Peyer's patch (tissue), 4 donors: ENCODE results near the gene GALNT17. TPM values are rescaled to one million over a fixed set of nuclear protein-coding genes. Genes with fewer than 3 reads are reported as not detected.

Experiments
- DNase-seq, 3 donors: peaks; one replicate each; pipeline ENCODE4 v3.0.0-alpha.2; 2017 to 2019
- H3K27ac ChIP-seq, 4 donors: fragments of 200-600 bp; sonication (generic); one replicate each; pipeline ENCODE4 v1.5.1; 2016 to 2019
- H3K27me3 ChIP-seq, 2 donors: fragments of 200-600 bp; sonication (generic); one replicate each; pipeline ENCODE4 v1.5.1; 2019
- H3K36me3 ChIP-seq, 3 donors: fragments of 200-600 bp; sonication (generic); one replicate each; pipeline ENCODE4 v1.5.1; 2016 to 2019
- H3K4me1 ChIP-seq, 4 donors: fragments of 200-600 bp; sonication (generic); one replicate each; pipeline ENCODE4 v1.5.1; 2016 to 2019
- H3K4me3 ChIP-seq, 4 donors: fragments of 200-600 bp; sonication (generic); 1 replicate in 3 of 4; 2 replicates in 1 of 4; pipeline ENCODE4 v1.5.1; 2016 to 2019; ENCODE audit warnings: mild to moderate bottlenecking in 1 of 4
- H3K9me3 ChIP-seq, 4 donors: fragments of 200-600 bp; sonication (generic); one replicate each; pipeline ENCODE4 v1.5.1; 2016 to 2019; ENCODE audit warnings: mild to moderate bottlenecking in 1 of 4
- CTCF ChIP-seq, 6 experiments: fragments of 450-650 bp in 4 of 6; fragments of 200-600 bp in 2 of 6; sonication (generic) in 1 of 6; IDR thresholded peaks; one replicate each; pipeline ENCODE4 v1.5.1; 2017 to 2019; ENCODE audit warnings: antibody characterized with exemption in 6 of 6, mild to moderate bottlenecking in 3 of 6, moderate library complexity in 1 of 6
- POLR2A ChIP-seq, 2 donors: fragments of 450-650 bp; IDR thresholded peaks; one replicate each; pipeline ENCODE4 v1.5.1; 2017; ENCODE audit warnings: antibody characterized with exemption in 2 of 2, mild to moderate bottlenecking in 2 of 2, moderate library complexity in 2 of 2
- total RNA-seq, 4 donors: library from RNA; depleted of rRNA; stranded (reverse); fragments of >200 nt; gene quantifications; one replicate each; pipeline ENCODE4 v1.1.0, GENCODE V29; 2016

Gene GALNT17
- total RNA-seq, 4 donors from 2014 or later: 0.88 to 17.3 (median 2.3) TPM

GRCh38 chr7:71414490-71414889 is 282.5 kb downstream of the GALNT17 start:
- Histone ChIP-seq H3K9me3 (no peaks in the 10 kb centered on the region), H3K27ac (no peak overlapping the region), H3K4me1 (no peaks in the 10 kb centered on the region), H3K4me3 (no peak overlapping the region), H3K27me3 (no peaks in the 10 kb centered on the region), H3K36me3 (no peaks in the 10 kb centered on the region)
- no peak for DNase-seq
- TF ChIP-seq CTCF (IDR thresholded peaks at IDR 0.05): no peak
- TF ChIP-seq POLR2A (IDR thresholded peaks at IDR 0.05): no peak

GRCh38 chr7:71419546-71420337 is 287.8 kb downstream of the GALNT17 start:
- Histone ChIP-seq H3K27me3 (no peaks in the 10 kb centered on the region), H3K4me1 (no peaks in the 10 kb centered on the region), H3K9me3 (no peaks in the 10 kb centered on the region), H3K27ac (no peak overlapping the region), H3K4me3 (no peak overlapping the region), H3K36me3 (no peaks in the 10 kb centered on the region)
- no peak for DNase-seq
- no peak for TF ChIP-seq POLR2A (IDR thresholded peaks at IDR 0.05)

- TF ChIP-seq POLR2A (IDR thresholded peaks at IDR 0.05) (no peak), CTCF (IDR thresholded peaks at IDR 0.05) (no peak)
- Histone ChIP-seq H3K4me1 (no peaks in the 10 kb centered on the region), H3K9me3 (no peaks in the 10 kb centered on the region), H3K27ac (no peak overlapping the region), H3K27me3 (no peaks in the 10 kb centered on the region), H3K36me3 (no peaks in the 10 kb centered on the region), H3K4me3 (no peak overlapping the region)
- DNase-seq: no peak
These were observed 290.2 kb downstream of the GALNT17 start for GRCh38 chr7:71422104-71422503.

- TF ChIP-seq POLR2A (IDR thresholded peaks at IDR 0.05) (no peak), CTCF (IDR thresholded peaks at IDR 0.05) (no peak)
- DNase-seq: no peak
- H3K36me3 ChIP-seq: no peaks in the 10 kb centered on the region
These were observed 292.5 kb downstream of the GALNT17 start for GRCh38 chr7:71424166-71425035.

GRCh38 chr7:71429083-71429482 is 297.1 kb downstream of the GALNT17 start:
- Histone ChIP-seq H3K27ac (no peak overlapping the region), H3K4me3 (no peak overlapping the region), H3K4me1 (no peaks in the 10 kb centered on the region), H3K27me3 (no peaks in the 10 kb centered on the region), H3K9me3 (no peaks in the 10 kb centered on the region), H3K36me3 (no peaks in the 10 kb centered on the region)
- TF ChIP-seq POLR2A (IDR thresholded peaks at IDR 0.05) (no peak), CTCF (IDR thresholded peaks at IDR 0.05) (no peak)
- no peak for DNase-seq

More at GRCh38 chr7:71424166-71425035, 292.5 kb downstream of the GALNT17 start:
- H3K4me1 ChIP-seq: no peaks in the 10 kb centered on the region
- H3K9me3 ChIP-seq: no peaks in the 10 kb centered on the region
- H3K27me3 ChIP-seq: no peaks in the 10 kb centered on the region
- H3K4me3 ChIP-seq: no peak overlapping the region
- H3K27ac ChIP-seq: no peak overlapping the region

GRCh38 chr7:71430246-71430645 is 298.3 kb downstream of the GALNT17 start:
- Histone ChIP-seq H3K4me3 (no peak overlapping the region), H3K27ac (no peak overlapping the region), H3K27me3 (no peaks in the 10 kb centered on the region), H3K9me3 (no peaks in the 10 kb centered on the region), H3K36me3 (no peaks in the 10 kb centered on the region), H3K4me1 (no peaks in the 10 kb centered on the region)
- TF ChIP-seq POLR2A (IDR thresholded peaks at IDR 0.05): no peak
- TF ChIP-seq CTCF (IDR thresholded peaks at IDR 0.05): no peak
- no peak for DNase-seq
